H9 (cell line): ENCODE results near the gene PLIN4. TPM values are rescaled to one million over a fixed set of nuclear protein-coding genes. Genes with fewer than 3 reads are reported as not detected.

Experiments
- DNase-seq: peaks from one replicate; pipeline ENCODE4 v3.0.0-alpha.2; 2017
- H2AFZ ChIP-seq: one replicate; pipeline ENCODE4 v1.6.1; 2013; ENCODE audit warnings: mild to moderate bottlenecking, low read length, control low read depth, moderate library complexity
- H2AK5ac ChIP-seq: 2 replicates; pipeline ENCODE4 v1.6.1; 2013; ENCODE audit warnings: low read length, control low read depth, mixed read lengths; ENCODE audit not compliant: insufficient read length
- H2BK120ac ChIP-seq: one replicate; pipeline ENCODE4 v1.6.1; 2013; ENCODE audit warnings: low read depth, mild to moderate bottlenecking, low read length, control low read depth, inconsistent platforms; ENCODE audit not compliant: poor library complexity, severe bottlenecking
- H2BK12ac ChIP-seq: 2 replicates; pipeline ENCODE4 v1.6.1; 2013; ENCODE audit warnings: low read length, control low read depth, mixed read lengths, low read depth; ENCODE audit not compliant: insufficient read length
- H2BK15ac ChIP-seq: 2 replicates; pipeline ENCODE4 v1.6.1; 2013; ENCODE audit warnings: low read depth, low read length, control low read depth
- H2BK20ac ChIP-seq: one replicate; pipeline ENCODE4 v1.6.1; 2013; ENCODE audit warnings: low read depth, mild to moderate bottlenecking, low read length, control low read depth, inconsistent platforms; ENCODE audit not compliant: poor library complexity, severe bottlenecking
- H2BK5ac ChIP-seq: 2 replicates; pipeline ENCODE4 v1.6.1; 2013; ENCODE audit warnings: low read length, control low read depth, mixed read lengths; ENCODE audit not compliant: insufficient read length
- H3K14ac ChIP-seq: 2 replicates; pipeline ENCODE4 v1.6.1; 2013; ENCODE audit warnings: low read length, control low read depth; ENCODE audit not compliant: insufficient read depth
- H3K18ac ChIP-seq: 2 replicates; pipeline ENCODE4 v1.6.1; 2013; ENCODE audit warnings: low read depth, mild to moderate bottlenecking, mixed read lengths, low read length, control low read depth; ENCODE audit not compliant: insufficient read length
- H3K23ac ChIP-seq: 2 replicates; pipeline ENCODE4 v1.6.1; 2013; ENCODE audit warnings: low read length, control low read depth, mixed read lengths, low read depth; ENCODE audit not compliant: insufficient read length
- H3K23me2 ChIP-seq: 2 replicates; pipeline ENCODE4 v1.6.1; 2013; ENCODE audit warnings: low read depth, mild to moderate bottlenecking, mixed read lengths, low read length, control low read depth; ENCODE audit not compliant: insufficient read length, poor library complexity, severe bottlenecking
- H3K27ac ChIP-seq: 2 replicates; pipeline ENCODE4 v1.5.1; 2013; ENCODE audit warnings: low read length, control low read depth, mixed read lengths, low read depth; ENCODE audit not compliant: insufficient read length
- H3K27me3 ChIP-seq: 2 replicates; pipeline ENCODE4 v1.6.1; 2013; ENCODE audit warnings: low read length, control low read depth, inconsistent platforms; ENCODE audit not compliant: insufficient read depth
- H3K4ac ChIP-seq: 2 replicates; pipeline ENCODE4 v1.6.1; 2013; ENCODE audit warnings: low read depth, mild to moderate bottlenecking, control low read depth, inconsistent platforms, low read length, moderate library complexity
- H3K4me1 ChIP-seq: 2 replicates; pipeline ENCODE4 v1.6.1; 2013; ENCODE audit warnings: low read length, control low read depth, inconsistent platforms; ENCODE audit not compliant: insufficient read depth
- H3K4me2 ChIP-seq: 2 replicates; pipeline ENCODE4 v1.6.1; 2013; ENCODE audit warnings: low read length, control low read depth, mixed read lengths; ENCODE audit not compliant: insufficient read length, insufficient read depth
- H3K56ac ChIP-seq: 2 replicates; pipeline ENCODE4 v1.6.1; 2013; ENCODE audit warnings: low read depth, mild to moderate bottlenecking, mixed read lengths, low read length, control low read depth; ENCODE audit not compliant: insufficient read length
- H3K79me1 ChIP-seq: 2 replicates; pipeline ENCODE4 v1.6.1; 2013; ENCODE audit warnings: low read depth, mild to moderate bottlenecking, moderate library complexity, low read length, control low read depth, inconsistent platforms; ENCODE audit not compliant: insufficient read depth, poor library complexity, severe bottlenecking
- H3K79me2 ChIP-seq: 2 replicates; pipeline ENCODE4 v1.6.1; 2013; ENCODE audit warnings: low read length, control low read depth, inconsistent platforms; ENCODE audit not compliant: insufficient read depth
- H3K9ac ChIP-seq: 2 replicates; pipeline ENCODE4 v1.6.1; 2013; ENCODE audit warnings: low read length, control low read depth, mixed read lengths; ENCODE audit not compliant: insufficient read length; ENCODE audit errors: extremely low read depth
- H3K9me3 ChIP-seq: one replicate; pipeline ENCODE4 v1.6.1; 2013; ENCODE audit warnings: low read depth, low read length, inconsistent platforms; ENCODE audit not compliant: control insufficient read depth
- H3T11ph ChIP-seq: one replicate; pipeline ENCODE4 v1.6.1; 2013; ENCODE audit warnings: mild to moderate bottlenecking, low read length, control low read depth, inconsistent platforms
- H4K20me1 ChIP-seq: one replicate; pipeline ENCODE4 v1.6.1; 2013; ENCODE audit not compliant: control insufficient read depth, insufficient read length, insufficient read depth
- H4K5ac ChIP-seq: 2 replicates; pipeline ENCODE4 v1.6.1; 2013; ENCODE audit warnings: low read depth, mild to moderate bottlenecking, mixed read lengths, low read length, control low read depth; ENCODE audit not compliant: insufficient read length
- H4K8ac ChIP-seq: replicated peaks from 2 replicates; pipeline ENCODE4 v1.6.1; 2013; ENCODE audit warnings: low read length, control low read depth, mixed read lengths, low read depth; ENCODE audit not compliant: insufficient read length
- H4K91ac ChIP-seq: 2 replicates; pipeline ENCODE4 v1.6.1; 2013; ENCODE audit warnings: low read depth, mild to moderate bottlenecking, moderate library complexity, mixed read lengths, low read length, control low read depth; ENCODE audit not compliant: insufficient read length
- H3K27ac Mint-ChIP-seq, 3 experiments: 2 replicates in 2 of 3; 3 replicates in 1 of 3; pipeline ENCODE4 v1.8.0; 2020 to 2021; ENCODE audit warnings: mixed read lengths in 3 of 3, mild to moderate bottlenecking in 1 of 3, moderate library complexity in 1 of 3
- H3K27me3 Mint-ChIP-seq: 2 replicates; pipeline ENCODE4 v1.8.0; 2021; ENCODE audit warnings: low read depth, mild to moderate bottlenecking, moderate library complexity, mixed read lengths
- H3K36me3 Mint-ChIP-seq, 3 experiments: 2 replicates in 2 of 3; 3 replicates in 1 of 3; pipeline ENCODE4 v1.8.0; 2020 to 2021; ENCODE audit warnings: low read depth in 3 of 3, mixed read lengths in 3 of 3; ENCODE audit not compliant: insufficient read depth in 1 of 3
- H3K4me1 Mint-ChIP-seq, 2 experiments: 2 replicates each; pipeline ENCODE4 v1.8.0; 2020; ENCODE audit warnings: mixed read lengths in 2 of 2
- H3K4me3 Mint-ChIP-seq, 2 experiments: 2 replicates in 1 of 2; 3 replicates in 1 of 2; pipeline ENCODE4 v1.8.0; 2020 to 2021; ENCODE audit warnings: mild to moderate bottlenecking in 2 of 2, mixed read lengths in 2 of 2, moderate library complexity in 1 of 2
- H3K9me3 Mint-ChIP-seq, 2 experiments: 2 replicates in 1 of 2; 3 replicates in 1 of 2; pipeline ENCODE4 v1.8.0; 2020; ENCODE audit warnings: mild to moderate bottlenecking in 2 of 2, mixed read lengths in 2 of 2, moderate library complexity in 1 of 2
- WGBS: extraction: QIAGEN DNeasy Blood & Tissue Kit; methylation state at CpG from one replicate; pipeline ENCODE4 v1.1.7; 2013; ENCODE audit warnings: missing lambda C conversion rate, low lambda C conversion rate, mixed read lengths; ENCODE audit not compliant: insufficient read length; ENCODE audit errors: extremely low coverage; 5-methylcytosine and 5-hydroxymethylcytosine counted together
- total RNA-seq: library from RNA; stranded (reverse); gene quantifications from 2 replicates; pipeline ENCODE4 v1.2.1, GENCODE V29; 2021
- TF ChIP-seq, protein P1 (sequence below): fragments of 200-600 bp; sonication (generic); conservative IDR thresholded peaks from 3 replicates; pipeline ENCODE4 v1.8.0; 2021; ENCODE audit warnings: antibody characterized with exemption, mild to moderate bottlenecking

Gene PLIN4
- total RNA-seq, 1 experiment from 2014 or later = 1.1 TPM

GRCh38 chr19:4529924-4530522, 11.7 kb upstream of the PLIN4 start:
- no peak overlapping the region for H2AFZ ChIP-seq
- H4K20me1 ChIP-seq = no peaks in the 10 kb centered on the region
- TF ChIP-seq, protein P1, sequence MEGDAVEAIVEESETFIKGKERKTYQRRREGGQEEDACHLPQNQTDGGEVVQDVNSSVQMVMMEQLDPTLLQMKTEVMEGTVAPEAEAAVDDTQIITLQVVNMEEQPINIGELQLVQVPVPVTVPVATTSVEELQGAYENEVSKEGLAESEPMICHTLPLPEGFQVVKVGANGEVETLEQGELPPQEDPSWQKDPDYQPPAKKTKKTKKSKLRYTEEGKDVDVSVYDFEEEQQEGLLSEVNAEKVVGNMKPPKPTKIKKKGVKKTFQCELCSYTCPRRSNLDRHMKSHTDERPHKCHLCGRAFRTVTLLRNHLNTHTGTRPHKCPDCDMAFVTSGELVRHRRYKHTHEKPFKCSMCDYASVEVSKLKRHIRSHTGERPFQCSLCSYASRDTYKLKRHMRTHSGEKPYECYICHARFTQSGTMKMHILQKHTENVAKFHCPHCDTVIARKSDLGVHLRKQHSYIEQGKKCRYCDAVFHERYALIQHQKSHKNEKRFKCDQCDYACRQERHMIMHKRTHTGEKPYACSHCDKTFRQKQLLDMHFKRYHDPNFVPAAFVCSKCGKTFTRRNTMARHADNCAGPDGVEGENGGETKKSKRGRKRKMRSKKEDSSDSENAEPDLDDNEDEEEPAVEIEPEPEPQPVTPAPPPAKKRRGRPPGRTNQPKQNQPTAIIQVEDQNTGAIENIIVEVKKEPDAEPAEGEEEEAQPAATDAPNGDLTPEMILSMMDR = no peak
- peaks cover 3% of the 10 kb centered on the region for H3K23me2 ChIP-seq
- no peak overlapping the region for H3K18ac ChIP-seq
- H3K79me1 ChIP-seq = no peaks in the 10 kb centered on the region
- H3K56ac ChIP-seq = no peak overlapping the region
- no CpG with 5 or more reads among the region's 14 CpGs for WGBS
- H3K4me2 ChIP-seq = no peak overlapping the region
- no peaks in the 10 kb centered on the region for H3K9me3 ChIP-seq
- no peak overlapping the region for H2BK12ac ChIP-seq
- H4K8ac ChIP-seq = no peak overlapping the region
- H3T11ph ChIP-seq = no peak overlapping the region
- no peak overlapping the region for H2BK120ac ChIP-seq
- H2BK5ac ChIP-seq = no peak overlapping the region
- H2BK15ac ChIP-seq = no peak overlapping the region
- Mint-ChIP-seq H3K4me1 (peaks cover 0 to 2% of the 10 kb centered on the region in 2 experiments; a peak in 1 of 4 replicates), H3K9me3 (no peaks in the 10 kb centered on the region; a peak in 1 of 5 replicates), H3K27me3 (peaks cover 55% of the 10 kb centered on the region), H3K27ac (no peak overlapping the region), H3K36me3 (no peaks in the 10 kb centered on the region), H3K4me3 (no peak overlapping the region)
- no peaks in the 10 kb centered on the region; the same call in 1 of the 2 replicates for H3K27me3 ChIP-seq
- H3K4ac ChIP-seq = no peak overlapping the region
- no peak overlapping the region for H2BK20ac ChIP-seq
- no peak overlapping the region for H3K27ac ChIP-seq
- H4K91ac ChIP-seq = no peak overlapping the region
- H3K79me2 ChIP-seq = no peaks in the 10 kb centered on the region
- H2AK5ac ChIP-seq = no peak overlapping the region
- H3K23ac ChIP-seq = no peak overlapping the region
- no peak overlapping the region for H4K5ac ChIP-seq
- no peak overlapping the region; the same call in 1 of the 2 replicates for H3K14ac ChIP-seq
- DNase-seq = no peak
- no peaks in the 10 kb centered on the region for H3K4me1 ChIP-seq
- no peak overlapping the region for H3K9ac ChIP-seq
